ENCODE results near the gene ATL2. TPM values are rescaled to one million over a fixed set of nuclear protein-coding genes. Genes with fewer than 3 reads are reported as not detected.
"Not testable (repeated sequence)": the region's sequence is repeated elsewhere in the genome, so short reads cannot be mapped to it uniquely, and the experiment has no call there.

ATL2 gene
- total RNA-seq, 1 donor from 2014 or later = 144 TPM

DNA sequence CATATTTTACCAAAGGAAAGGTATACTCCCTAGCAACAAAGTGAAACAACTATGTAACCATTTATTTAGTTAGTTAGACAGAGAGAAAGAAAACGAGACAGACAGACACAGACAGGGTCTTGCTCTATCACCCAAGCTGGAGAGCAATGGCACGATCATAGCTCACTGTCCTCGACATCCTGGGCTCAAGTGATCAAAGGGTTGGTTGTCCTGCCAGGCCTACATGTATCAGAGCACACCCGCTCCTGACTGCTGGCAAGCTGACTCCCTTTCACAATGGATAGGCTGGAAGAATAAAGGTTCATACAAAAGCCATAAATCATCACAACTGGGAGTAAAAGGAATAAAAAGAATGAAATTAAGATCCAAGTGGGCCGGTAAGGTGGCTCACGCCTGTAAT lies 53.5 kb downstream of the ATL2 start:
- DNase-seq = no peak

DNA sequence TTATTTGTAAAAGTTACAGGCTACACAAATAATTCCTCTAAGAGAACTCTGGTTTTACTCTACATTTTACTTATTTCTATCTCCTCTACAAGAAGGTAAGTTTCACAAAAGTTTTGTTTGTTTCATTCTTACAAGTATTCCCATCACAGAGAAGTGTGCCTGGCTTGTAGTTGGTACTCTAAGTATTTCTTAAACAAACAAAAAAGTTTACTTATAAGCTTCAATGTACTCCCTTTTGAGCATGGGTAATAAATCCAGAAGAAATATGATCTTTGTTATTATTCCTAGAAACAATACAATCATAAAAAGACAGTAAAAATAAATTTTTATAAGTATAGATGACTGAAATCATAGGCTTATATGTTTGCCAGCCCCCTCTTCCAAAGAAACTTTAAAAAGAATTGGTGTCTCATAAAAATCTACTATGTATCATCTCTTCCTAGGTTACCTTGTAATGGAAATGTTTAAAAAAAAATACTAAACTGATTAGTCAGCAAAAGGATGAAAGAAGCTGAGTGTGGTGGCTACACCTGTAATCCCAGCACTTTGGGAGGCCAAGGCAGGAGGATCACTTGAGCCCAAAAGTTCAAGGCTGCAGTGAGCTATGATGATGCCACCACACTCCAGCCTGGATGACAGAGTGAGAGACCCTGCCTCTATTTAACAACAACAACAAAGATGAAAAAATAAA lies 54.7 kb downstream of the ATL2 start:
- no peak for DNase-seq

DNA sequence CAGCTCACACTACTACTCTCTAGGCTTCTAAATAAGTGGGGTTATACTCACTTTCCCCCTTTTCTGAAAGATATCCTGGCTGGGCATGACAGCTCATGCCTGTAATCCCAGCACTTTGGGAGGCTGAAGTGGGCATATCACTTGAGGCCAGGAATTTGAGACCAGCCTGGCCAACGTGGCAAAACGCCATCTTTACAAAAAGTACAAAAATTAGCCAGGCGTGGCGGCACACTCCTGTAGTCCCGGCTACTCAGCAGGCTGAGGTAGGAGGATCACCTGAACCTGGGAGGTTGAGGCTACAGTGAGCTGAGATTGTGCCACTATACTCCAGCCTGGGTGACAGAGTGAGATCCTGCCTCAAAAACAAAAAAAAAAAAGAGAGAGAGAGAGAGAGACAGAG lies 57.8 kb downstream of the ATL2 start:
- not testable (repeated sequence) for DNase-seq

DNA sequence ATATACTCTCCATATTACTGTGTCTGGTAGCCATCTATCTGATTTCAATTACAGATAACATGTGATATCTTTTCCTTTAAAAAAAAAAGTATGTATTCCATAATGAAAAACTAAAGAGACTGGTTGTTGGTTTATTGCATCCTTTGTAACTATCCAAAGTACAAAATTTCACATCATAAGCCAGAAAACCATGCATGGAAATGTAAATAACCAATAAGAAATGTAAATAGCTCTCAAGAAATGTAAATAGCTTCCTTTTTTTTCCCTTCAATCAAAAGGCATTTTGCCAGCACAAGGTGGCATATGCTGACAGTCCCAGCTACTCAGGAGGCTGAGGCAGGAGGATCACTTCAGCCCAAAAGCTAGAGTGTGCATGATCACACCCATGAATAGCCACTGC lies 59.3 kb downstream of the ATL2 start:
- DNase-seq = no peak

DNA sequence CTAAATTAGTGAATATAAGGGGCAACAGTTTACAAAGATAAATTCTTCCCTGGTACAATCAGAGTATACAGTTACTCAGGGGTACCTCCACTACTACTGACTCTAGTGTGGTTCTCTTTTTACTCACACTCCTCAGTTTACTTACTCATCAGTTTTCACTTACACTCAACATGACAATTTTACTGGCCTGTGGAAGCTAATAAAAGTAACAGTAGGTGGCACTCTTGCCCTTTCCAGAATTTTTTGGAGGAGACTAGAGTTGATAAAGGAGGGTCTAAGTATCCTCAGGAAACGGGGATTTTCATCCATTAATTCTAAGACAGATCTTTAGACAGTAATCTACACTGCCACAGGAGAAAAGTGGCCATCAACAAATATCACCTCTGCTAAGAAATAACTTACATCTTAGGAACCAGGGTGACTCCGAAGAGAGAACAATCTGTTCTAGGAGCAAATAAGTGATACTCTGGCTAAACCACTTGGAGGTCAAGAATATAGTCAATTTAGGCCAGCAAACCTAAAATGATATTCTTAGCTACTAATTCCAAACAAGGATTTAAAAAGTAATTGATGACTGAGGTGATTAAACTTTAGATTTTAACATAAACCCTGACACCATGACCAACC lies 61.3 kb downstream of the ATL2 start:
- no peak for DNase-seq

GRCh38 chr2:38308821-38309220 lies 68.3 kb downstream of the ATL2 start:
- DNase-seq = no peak

- no peak for DNase-seq
Measured at GRCh38 chr2:38301969-38302702, 74.9 kb downstream of the ATL2 start.

GRCh38 chr2:38301340-38301968 lies 75.6 kb downstream of the ATL2 start:
- no peak for DNase-seq

DNA sequence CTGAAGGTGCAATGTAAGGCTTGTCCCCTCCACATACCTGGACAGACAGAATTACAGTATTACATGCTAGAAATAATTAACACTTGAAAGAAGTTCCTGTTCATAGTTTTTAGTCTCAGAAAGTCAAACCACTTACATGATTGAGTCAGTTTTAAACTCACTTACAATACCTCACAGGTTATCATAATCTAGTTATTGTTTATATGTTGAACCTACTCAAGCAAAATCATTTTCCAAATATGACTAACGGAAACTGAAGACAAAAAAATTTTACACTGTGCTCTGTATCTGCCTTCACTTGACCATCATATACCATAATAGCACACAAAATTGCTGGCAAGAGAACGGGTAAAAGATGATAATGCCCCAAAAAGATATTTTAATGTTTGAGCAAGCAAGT lies 78.5 kb downstream of the ATL2 start:
- DNase-seq = no peak

- DNase-seq = no peak
Measured at GRCh38 chr2:38296197-38296780, 80.8 kb downstream of the ATL2 start.

GRCh38 chr2:38294597-38294996 lies 82.5 kb downstream of the ATL2 start:
- DNase-seq = no peak

- DNase-seq = no peak
Measured at GRCh38 chr2:38293152-38293865, 83.8 kb downstream of the ATL2 start.

DNA sequence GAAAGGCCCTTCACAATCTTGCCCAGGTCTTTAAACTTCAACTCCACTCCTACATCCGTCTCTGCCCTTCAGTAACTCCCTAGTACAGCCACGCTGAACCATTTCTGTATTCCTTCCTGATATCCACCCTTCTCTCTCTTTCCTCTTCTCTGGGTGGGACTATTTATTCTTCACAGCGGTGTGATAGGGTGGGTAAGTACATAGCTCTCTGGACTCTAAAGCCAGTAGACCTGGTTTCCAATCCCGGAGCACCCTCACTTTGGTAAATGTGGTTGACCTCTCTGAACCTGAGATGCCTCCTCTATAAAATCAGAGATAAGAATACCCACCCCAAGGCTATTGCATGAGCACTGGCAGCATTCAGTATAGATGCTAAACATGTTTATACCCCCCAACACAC lies 86.7 kb downstream of the ATL2 start:
- no peak for DNase-seq

- DNase-seq = no peak
Measured at GRCh38 chr2:38284971-38285370, 92.1 kb downstream of the ATL2 start.

GRCh38 chr2:38281095-38281742 lies 95.9 kb downstream of the ATL2 start:
- DNase-seq = no peak

DNA sequence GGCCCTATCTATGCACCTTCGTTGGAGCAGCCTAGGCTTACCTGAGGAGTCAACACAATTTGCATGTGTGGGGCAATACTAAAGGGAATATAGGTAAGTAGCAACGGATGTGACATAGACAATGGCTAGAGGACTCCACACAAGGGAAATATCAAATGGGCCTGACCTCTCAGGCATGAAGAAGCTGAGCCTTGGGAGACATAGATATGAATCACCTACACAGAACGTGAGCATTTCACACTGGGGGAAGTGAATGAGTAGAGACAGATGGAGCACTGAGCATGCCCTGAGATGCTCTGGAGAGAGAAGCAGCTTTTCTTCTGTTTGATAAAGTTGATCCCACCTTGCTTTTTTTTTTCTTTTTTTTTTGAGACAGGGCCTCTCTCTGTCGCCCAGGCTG lies 97.9 kb downstream of the ATL2 start:
- no peak for DNase-seq

DNA sequence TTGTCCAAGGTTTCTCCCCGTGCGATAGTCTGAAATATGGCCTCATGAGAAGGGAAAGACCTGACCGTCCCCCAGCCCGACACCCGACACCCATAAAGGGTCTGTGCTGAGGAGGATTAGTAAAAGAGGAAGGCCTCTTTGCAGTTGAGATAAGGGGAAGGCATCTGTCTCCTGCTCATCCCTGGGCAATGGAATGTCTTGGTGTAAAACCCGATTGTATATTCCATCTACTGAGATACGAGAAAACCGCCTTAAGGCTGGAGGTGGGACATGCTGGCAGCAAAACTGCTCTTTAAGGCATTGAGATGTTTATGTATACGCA lies 99.0 kb downstream of the ATL2 start:
- DNase-seq = not testable (repeated sequence)

DNA sequence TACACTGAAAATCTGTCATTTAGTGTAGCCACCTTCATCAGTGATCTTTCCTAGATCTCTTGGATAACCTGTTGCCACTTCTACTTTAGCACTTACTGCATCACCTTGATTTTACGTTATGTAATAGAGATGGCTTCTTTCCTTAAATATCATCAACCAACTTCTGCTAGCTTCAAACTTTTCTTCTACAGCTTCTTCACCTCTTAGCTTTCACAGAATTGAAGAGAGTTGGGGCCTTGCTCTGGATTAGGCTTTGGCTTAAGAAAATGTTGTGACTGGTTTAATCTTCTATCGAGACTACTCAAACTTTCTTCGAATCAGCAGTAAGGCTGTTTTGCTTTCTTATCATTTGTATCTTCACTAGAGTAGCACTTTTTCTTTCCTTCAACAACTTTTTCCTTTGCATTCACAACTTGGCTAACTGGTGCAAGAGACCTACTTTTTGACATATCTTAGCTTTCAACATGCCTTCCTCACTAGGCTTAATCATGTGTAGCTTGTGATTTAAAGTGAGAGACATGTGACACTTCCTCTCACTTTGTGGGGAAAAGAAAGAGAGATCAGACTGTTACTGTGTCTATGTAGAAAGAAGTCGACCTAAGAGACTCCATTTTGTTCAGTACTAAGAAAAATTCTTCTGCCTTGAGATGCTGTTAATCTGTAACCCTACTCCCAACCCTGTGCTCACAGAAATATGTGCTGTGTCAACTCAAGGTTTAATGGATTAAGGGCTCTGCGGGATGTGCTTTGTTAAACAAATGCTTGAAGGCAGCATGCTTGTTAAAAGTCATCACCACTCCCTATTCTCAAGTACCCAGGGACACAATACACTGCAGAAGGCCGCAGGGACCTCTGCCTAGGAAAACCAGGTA lies 99.6 kb downstream of the ATL2 start:
- no peak for DNase-seq

DNA sequence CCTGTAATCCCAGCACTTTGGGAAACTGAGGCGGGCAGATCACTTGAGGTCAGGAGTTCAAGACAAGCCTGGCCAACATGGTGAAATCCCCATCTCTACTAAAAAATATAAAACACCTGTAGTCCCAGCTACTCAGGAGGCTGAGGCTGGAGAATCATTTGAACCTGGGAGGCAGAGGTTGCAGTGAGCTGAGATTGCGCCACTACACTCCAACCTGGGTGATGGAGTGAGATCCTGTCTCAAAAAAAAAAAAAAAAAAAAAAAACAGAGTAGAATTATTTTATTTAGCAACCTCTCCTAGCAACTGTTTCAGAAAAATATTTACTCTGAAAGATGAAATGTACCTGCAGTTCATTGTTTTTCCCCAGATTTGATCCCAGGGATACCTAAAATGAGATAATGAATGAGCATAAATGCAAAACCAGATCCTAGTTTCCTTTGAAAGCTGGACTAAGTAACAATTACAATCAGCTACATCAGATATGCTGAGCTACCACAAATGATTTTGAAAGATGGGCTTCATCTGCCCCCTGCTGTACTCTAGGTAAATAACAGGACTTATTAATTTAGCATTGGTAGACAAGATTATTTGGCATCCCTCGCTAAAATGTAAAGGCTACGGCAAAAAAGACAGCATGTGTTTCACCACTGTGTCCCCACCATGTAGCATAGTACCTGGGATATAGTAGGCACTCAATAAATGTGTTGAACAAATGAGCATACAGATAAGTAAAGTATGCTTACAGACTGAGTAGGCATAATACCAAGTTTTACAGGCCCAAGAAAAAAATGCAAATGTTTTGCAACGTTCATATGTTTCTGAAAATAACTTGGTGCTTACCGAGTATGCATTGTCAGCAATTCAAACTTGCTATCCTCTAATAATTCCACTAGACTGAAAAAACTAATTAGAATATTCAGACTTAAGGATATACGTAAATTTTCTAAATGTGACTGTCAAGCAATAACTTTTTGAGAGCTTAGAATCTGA lies 102.5 kb downstream of the ATL2 start:
- no peak for DNase-seq
